ENCODE data around the gene PROSER3. TPM values are rescaled to one million over a fixed set of nuclear protein-coding genes. Genes with fewer than 3 reads are reported as not detected.
A peak's percentile ranks its signal among the peaks of the same experiment; 100 is the strongest.

Gene PROSER3
- total RNA-seq, 1 donor from 2014 or later, result 13.8 TPM

DNA sequence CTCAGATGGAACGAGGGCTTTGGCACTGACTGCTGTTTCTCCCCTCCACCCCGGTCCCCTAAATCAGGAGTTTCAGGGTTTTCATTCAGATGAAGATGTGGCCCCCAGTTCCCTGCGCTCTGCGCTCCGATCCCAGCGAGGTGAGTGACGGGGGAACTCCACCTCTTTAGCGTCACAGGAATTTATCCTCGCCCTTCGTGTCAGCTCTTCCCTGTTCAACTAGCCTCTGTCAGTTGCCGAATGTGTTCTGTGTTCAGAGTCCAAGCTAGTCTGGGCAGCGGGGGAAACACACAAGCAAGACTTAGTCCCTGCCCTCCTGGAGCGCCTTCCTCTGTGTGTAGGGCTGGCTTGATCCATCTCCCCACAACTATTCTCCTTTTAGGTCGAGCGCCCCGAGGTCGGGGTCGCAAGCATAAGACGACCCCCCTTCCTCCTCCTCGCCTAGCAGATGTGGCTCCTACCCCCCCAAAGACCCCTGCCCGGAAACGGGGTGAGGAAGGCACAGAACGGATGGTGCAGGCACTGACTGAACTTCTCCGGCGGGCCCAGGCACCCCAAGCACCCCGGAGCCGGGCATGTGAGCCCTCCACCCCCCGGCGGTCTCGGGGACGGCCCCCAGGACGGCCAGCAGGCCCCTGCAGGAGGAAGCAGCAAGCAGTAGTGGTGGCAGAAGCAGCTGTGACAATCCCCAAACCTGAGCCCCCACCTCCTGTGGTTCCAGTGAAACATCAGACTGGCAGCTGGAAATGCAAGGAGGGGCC, 38.4 kb upstream of the PROSER3 start:
- intact Hi-C loops (cut with DNase I), result loop anchor here (5.0 to 10.0 kb wide), 2 partner anchors 172 to 215 kb away; partner anchors contain the start of genes LRFN3 and TMEM147
- no peak for DNase-seq (ENCODE audit: extremely low spot score in 2 of 2)
- no peaks in the 10 kb centered on the region for H3K27me3 ChIP-seq
- H3K9me3 ChIP-seq, result no peaks in the 10 kb centered on the region
- TF ChIP-seq, protein P1, sequence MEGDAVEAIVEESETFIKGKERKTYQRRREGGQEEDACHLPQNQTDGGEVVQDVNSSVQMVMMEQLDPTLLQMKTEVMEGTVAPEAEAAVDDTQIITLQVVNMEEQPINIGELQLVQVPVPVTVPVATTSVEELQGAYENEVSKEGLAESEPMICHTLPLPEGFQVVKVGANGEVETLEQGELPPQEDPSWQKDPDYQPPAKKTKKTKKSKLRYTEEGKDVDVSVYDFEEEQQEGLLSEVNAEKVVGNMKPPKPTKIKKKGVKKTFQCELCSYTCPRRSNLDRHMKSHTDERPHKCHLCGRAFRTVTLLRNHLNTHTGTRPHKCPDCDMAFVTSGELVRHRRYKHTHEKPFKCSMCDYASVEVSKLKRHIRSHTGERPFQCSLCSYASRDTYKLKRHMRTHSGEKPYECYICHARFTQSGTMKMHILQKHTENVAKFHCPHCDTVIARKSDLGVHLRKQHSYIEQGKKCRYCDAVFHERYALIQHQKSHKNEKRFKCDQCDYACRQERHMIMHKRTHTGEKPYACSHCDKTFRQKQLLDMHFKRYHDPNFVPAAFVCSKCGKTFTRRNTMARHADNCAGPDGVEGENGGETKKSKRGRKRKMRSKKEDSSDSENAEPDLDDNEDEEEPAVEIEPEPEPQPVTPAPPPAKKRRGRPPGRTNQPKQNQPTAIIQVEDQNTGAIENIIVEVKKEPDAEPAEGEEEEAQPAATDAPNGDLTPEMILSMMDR (IDR thresholded peaks at IDR 0.05), result no peak
- TF ChIP-seq POLR2A (IDR thresholded peaks at IDR 0.05) (no peak), POLR2AphosphoS5 (IDR thresholded peaks at IDR 0.05; ENCODE audit: insufficient read depth in 1 of 2, low read depth in 1 of 2) (no peak)
- H3K27ac ChIP-seq, result no peak overlapping the region
- H3K4me1 ChIP-seq, result peaks cover 30% of the 10 kb centered on the region
- H3K36me3 ChIP-seq, result peaks cover 3 to 46% of the 10 kb centered on the region in 2 donors
- H3K4me3 ChIP-seq, result peak overlapping the region in 1 of 2 donors; percentile 67

DNA sequence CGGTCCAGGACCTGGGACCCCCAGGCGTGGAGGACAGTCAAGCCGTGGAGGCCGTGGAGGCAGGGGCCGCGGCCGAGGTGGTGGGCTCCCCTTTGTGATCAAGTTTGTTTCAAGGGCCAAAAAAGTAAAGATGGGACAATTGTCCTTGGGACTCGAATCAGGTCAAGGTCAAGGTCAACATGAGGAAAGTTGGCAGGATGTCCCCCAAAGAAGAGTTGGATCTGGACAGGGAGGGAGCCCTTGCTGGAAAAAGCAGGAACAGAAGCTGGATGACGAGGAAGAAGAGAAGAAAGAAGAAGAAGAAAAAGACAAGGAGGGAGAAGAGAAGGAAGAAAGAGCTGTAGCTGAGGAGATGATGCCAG, 37.8 kb upstream of the PROSER3 start:
- H3K36me3 ChIP-seq, result peaks cover 3 to 51% of the 10 kb centered on the region in 2 donors
- no peaks in the 10 kb centered on the region for H3K9me3 ChIP-seq
- H3K4me1 ChIP-seq, result peaks cover 29% of the 10 kb centered on the region
- H3K4me3 ChIP-seq, result no peak overlapping the region
- no peak overlapping the region for H3K27ac ChIP-seq
- H3K27me3 ChIP-seq, result no peaks in the 10 kb centered on the region
- intact Hi-C loops (cut with DNase I), result no loop called here
- TF ChIP-seq POLR2A (IDR thresholded peaks at IDR 0.05), result no peak
- TF ChIP-seq, protein P1 (IDR thresholded peaks at IDR 0.05), result no peak
- TF ChIP-seq POLR2AphosphoS5 (IDR thresholded peaks at IDR 0.05; ENCODE audit: insufficient read depth in 1 of 2, low read depth in 1 of 2), result no peak
- no peak for DNase-seq (ENCODE audit: extremely low spot score in 2 of 2)

DNA sequence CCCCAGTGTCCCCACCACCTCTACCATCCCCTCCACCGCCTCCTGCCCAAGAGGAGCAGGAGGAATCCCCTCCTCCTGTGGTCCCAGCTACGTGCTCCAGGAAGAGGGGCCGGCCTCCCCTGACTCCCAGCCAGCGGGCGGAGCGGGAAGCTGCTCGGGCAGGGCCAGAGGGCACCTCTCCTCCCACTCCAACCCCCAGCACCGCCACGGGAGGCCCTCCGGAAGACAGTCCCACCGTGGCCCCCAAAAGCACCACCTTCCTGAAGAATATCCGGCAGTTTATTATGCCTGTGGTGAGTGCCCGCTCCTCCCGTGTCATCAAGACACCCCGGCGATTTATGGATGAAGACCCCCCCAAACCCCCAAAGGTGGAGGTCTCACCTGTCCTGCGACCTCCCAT, 37.3 kb upstream of the PROSER3 start:
- TF ChIP-seq, protein P1 (IDR thresholded peaks at IDR 0.05), result no peak
- TF ChIP-seq POLR2A (IDR thresholded peaks at IDR 0.05), result no peak
- TF ChIP-seq POLR2AphosphoS5 (IDR thresholded peaks at IDR 0.05; ENCODE audit: insufficient read depth in 1 of 2, low read depth in 1 of 2), result no peak
- intact Hi-C loops (cut with DNase I), result no loop called here
- Histone ChIP-seq H3K4me1 (peaks cover 24% of the 10 kb centered on the region), H3K4me3 (no peak overlapping the region), H3K27me3 (no peaks in the 10 kb centered on the region), H3K36me3 (peaks cover 3 to 56% of the 10 kb centered on the region in 2 donors), H3K27ac (no peak overlapping the region), H3K9me3 (no peaks in the 10 kb centered on the region)
- DNase-seq (ENCODE audit: extremely low spot score in 2 of 2), result no peak

DNA sequence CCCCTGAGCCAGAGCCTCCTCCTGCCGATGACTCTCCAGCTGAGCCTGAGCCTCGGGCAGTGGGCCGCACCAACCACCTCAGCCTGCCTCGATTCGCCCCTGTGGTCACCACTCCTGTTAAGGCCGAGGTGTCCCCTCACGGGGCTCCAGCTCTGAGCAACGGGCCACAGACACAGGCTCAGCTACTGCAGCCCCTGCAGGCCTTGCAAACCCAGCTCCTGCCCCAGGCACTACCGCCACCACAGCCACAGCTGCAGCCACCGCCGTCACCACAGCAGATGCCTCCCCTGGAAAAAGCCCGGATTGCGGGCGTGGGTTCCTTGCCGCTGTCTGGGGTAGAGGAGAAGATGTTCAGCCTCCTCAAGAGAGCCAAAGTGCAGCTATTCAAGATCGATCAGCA, 36.6 kb upstream of the PROSER3 start:
- no peak overlapping the region for H3K27ac ChIP-seq
- intact Hi-C loops (cut with DNase I), result no loop called here
- TF ChIP-seq POLR2A (IDR thresholded peaks at IDR 0.05), result no peak
- peaks cover 17% of the 10 kb centered on the region for H3K4me1 ChIP-seq
- H3K4me3 ChIP-seq, result no peak overlapping the region
- no peaks in the 10 kb centered on the region for H3K9me3 ChIP-seq
- peaks cover 3 to 64% of the 10 kb centered on the region in 2 donors for H3K36me3 ChIP-seq
- no peaks in the 10 kb centered on the region for H3K27me3 ChIP-seq
- DNase-seq (ENCODE audit: extremely low spot score in 2 of 2), result no peak

DNA sequence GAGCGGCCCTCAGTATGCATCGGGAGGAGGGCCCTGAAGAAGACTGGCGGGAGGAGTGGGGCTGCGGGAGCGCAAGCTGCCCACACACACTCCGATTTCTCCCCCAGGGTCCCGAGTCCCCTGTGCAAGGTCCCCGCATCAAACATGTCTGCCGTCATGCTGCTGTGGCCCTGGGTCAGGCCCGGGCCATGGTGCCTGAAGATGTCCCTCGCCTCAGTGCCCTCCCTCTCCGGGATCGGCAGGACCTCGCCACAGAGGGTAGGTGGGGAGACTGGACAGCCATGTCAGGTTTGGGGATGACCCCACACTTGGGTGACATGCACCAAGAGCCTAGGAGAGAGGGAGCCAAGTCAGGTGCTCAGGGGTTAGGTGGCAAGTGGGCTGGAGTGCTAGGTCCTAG, 35.5 kb upstream of the PROSER3 start:
- TF ChIP-seq POLR2AphosphoS5 (IDR thresholded peaks at IDR 0.05; ENCODE audit: insufficient read depth in 1 of 2, low read depth in 1 of 2) (no peak), POLR2A (IDR thresholded peaks at IDR 0.05) (no peak)
- TF ChIP-seq, protein P1 (IDR thresholded peaks at IDR 0.05), result no peak
- Histone ChIP-seq H3K27me3 (no peaks in the 10 kb centered on the region), H3K36me3 (peaks cover 3 to 75% of the 10 kb centered on the region in 2 donors)

More for the DNA sequence above, 35.5 kb upstream of the PROSER3 start:
- no peaks in the 10 kb centered on the region for H3K9me3 ChIP-seq
- no peak for DNase-seq (ENCODE audit: extremely low spot score in 2 of 2)
- H3K27ac ChIP-seq, result no peak overlapping the region
- H3K4me1 ChIP-seq, result peaks cover 16% of the 10 kb centered on the region
- no peak overlapping the region for H3K4me3 ChIP-seq
- intact Hi-C loops (cut with DNase I), result no loop called here
